GM12873 (cell line): ENCODE measurements around the gene TBX18.

Source experiments
- CTCF ChIP-seq: IDR thresholded peaks from 2 replicates; pipeline ENCODE4 v1.5.1; 2012; ENCODE audit warnings: low read depth, mild to moderate bottlenecking, moderate library complexity, low read length, control low read depth; ENCODE audit not compliant: insufficient read depth; ENCODE audit errors: missing control alignments

The TBX18 gene

DNA sequence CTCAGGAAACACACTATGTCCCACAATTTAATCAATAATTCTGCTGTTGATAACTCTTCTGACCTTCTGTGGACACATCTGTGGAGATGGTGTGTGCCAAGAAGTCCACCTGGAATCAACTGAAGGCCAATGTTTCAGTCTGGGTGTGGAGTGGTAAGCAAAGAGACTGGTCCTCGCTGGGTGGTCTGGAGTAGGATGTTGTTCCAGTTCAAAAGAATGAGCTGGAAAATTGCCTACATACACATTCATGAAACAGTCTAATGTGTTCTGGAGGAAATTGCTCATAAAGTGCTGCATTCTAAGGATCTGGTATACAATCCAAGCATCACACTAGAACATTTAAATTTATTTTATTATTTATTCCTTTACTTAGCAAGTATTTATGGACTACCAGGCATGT is 33.9 kb upstream of the TBX18 start:
- no peak for TF ChIP-seq CTCF

GRCh38 chr6:84796343-84796742 is 31.9 kb upstream of the TBX18 start:
- TF ChIP-seq CTCF: no peak

DNA sequence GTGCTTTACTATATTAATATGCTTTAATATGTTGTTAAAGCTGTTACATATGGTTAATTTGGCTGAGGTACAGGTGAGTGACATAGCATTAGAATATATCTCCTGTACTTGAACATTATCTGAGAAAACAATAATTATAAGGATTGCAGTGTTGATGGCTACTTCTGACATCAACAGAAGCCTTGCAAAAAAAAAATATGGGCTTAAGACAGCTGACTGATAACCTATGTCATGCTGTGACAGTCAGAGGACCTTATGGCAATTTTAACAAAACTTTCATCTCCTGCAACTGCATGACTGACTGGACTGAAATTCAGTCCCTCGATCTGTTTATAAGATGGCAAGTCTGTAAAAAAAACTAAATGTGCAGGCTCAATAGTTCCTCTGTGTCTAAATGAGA is 27.5 kb upstream of the TBX18 start:
- TF ChIP-seq CTCF: no peak

DNA sequence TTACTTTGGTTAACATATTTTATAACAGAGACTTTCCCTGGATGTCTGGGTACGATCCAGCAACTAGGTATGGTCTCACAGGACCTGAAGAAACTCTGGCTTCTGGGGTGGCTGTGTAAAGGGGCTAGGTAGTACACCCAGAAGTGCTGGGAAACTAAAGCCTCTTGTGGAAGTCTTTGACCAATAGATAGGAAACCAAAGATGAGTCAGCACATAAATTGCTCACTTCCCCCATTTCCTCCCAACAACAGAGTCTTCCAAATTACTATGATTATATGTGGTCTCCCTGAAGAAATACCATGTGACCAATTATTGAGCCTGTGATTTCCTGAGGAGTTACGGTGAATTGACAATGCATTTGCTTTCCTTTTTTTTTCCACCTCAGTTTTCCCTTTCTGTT is 26.8 kb upstream of the TBX18 start:
- TF ChIP-seq CTCF: no peak

DNA sequence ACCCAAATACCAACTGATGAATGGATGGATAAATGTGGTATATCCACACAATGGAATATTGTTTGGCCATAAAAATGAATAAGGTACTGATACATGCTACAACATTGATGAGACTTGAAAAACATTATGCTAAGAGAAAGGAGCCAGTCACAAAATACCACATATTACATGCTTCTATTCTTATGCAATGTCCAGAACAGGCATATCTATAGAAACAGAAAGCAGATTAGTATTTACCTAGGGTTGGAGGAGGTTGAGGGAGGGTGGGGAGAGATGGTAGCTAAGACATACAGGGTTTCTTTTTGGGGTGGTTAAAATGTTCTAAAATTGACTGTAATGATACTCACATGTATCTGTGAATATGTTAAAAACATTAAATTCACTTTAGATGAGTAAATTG is 24.8 kb upstream of the TBX18 start:
- no peak for TF ChIP-seq CTCF

DNA sequence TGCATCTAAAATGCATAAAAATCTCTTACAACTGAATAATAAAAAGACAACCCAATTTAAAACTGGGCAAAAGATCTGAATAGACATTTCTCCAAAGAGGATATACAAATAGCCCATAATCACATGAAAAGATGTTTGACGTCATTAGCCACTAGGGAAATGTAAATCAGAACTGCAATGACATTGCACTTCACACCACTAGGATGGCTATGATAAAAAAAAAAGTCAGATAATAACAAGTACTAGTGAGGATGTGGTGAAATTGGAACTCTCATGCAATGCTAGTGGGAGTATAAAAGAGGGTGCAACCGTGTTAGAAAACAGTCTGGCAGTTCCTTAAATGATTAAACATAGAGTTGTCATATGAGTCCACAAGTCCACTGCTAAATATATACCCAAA is 24.3 kb upstream of the TBX18 start:
- no peak for TF ChIP-seq CTCF

GRCh38 chr6:84785671-84786070 is 21.3 kb upstream of the TBX18 start:
- TF ChIP-seq CTCF: no peak

DNA sequence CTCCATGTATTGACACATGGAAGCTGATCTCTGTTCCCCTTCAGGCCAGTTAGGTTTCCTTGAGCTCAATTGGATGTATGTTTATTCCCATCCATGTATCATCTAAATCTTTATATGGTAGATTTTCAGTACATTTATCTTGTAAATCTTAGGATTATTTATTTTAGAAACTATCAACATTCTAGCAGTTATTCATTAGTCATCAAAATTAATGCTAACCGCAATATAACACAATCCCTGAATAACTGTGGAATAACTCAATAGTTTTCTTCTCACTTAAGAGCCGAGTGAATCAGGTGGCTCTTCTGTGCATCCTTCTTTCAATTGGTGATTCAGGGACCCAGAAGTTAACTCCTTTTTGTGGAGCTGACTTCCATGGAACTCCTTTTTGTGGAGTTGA is 15.5 kb upstream of the TBX18 start:
- no peak for TF ChIP-seq CTCF
